Astrocyte of the spinal cord (primary cell): ENCODE results near the gene C9orf78.
"Not testable (repeated sequence)": the region's sequence is repeated elsewhere in the genome, so short reads cannot be mapped to it uniquely, and the experiment has no call there.

Experiments
- DNase-seq: peaks from one replicate; pipeline ENCODE4 v3.0.0; 2011; ENCODE audit warnings: low read depth, low spot score
- H3K4me3 ChIP-seq: 2 replicates; pipeline ENCODE4 v1.5.1; 2011; ENCODE audit warnings: low read depth, mild to moderate bottlenecking, low read length, moderate library complexity
- in situ Hi-C: cut with HindIII; loops from 2 replicates; pipeline ENCODE4 v1.10.0; 2017; ENCODE audit warnings: low sequenced_read_pairs
- TF ChIP-seq, protein P1 (sequence below): IDR thresholded peaks from 2 replicates; pipeline ENCODE4 v1.5.1; 2012; ENCODE audit warnings: low read depth, mild to moderate bottlenecking, low read length, inconsistent platforms

The C9orf78 gene

DNA sequence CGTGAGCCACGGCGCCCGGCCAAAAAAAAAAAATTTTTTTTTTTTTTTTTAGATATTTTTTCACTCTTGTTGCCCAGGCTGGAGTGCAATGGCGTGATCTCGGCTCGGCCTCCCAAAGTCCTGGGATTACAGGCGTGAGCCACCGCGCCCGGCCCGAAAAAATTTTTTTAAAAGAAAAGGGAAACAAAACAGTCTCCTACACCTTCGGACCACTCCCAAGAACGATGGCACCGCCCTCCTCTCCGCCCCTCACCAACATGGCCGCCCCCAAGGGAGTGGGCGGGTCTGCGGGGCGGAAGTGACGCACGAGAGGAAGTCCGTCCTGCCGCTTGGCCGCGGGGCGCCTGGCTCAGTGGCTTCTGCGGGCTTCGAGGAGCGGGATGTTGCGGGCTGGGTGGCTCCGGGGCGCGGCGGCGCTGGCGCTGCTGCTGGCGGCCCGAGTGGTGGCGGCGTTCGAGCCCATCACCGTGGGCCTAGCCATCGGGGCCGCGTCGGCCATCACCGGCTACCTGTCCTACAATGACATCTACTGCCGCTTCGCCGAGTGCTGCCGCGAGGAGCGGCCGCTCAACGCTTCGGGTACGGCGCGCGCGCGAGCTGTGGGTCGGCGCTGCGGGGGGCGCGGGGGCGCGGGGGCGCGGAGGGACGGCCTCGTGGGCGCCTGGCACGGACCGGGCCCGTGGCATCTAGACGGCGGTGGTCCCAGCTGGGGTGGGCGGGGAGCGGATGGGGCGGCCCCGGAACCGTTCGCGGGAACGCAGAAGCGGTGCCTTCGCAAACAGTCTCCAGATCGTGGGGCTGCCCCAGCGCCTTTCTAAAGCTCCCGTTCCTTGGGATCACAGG is 32.0 kb downstream of the C9orf78 start, which contains the start of gene TOR1B:
TSS of gene TOR1B (plus strand) at position 352 of the 843 bp plus-strand sequence. CDS start at position 381, 29 bp downstream.
- DNase-seq, result peak; percentile 94
- TF ChIP-seq, protein P1, sequence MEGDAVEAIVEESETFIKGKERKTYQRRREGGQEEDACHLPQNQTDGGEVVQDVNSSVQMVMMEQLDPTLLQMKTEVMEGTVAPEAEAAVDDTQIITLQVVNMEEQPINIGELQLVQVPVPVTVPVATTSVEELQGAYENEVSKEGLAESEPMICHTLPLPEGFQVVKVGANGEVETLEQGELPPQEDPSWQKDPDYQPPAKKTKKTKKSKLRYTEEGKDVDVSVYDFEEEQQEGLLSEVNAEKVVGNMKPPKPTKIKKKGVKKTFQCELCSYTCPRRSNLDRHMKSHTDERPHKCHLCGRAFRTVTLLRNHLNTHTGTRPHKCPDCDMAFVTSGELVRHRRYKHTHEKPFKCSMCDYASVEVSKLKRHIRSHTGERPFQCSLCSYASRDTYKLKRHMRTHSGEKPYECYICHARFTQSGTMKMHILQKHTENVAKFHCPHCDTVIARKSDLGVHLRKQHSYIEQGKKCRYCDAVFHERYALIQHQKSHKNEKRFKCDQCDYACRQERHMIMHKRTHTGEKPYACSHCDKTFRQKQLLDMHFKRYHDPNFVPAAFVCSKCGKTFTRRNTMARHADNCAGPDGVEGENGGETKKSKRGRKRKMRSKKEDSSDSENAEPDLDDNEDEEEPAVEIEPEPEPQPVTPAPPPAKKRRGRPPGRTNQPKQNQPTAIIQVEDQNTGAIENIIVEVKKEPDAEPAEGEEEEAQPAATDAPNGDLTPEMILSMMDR, result no peak
- in situ Hi-C loops, result no loop called here
- H3K4me3 ChIP-seq, result peak within 1 kb of the TSS; percentile 67

DNA sequence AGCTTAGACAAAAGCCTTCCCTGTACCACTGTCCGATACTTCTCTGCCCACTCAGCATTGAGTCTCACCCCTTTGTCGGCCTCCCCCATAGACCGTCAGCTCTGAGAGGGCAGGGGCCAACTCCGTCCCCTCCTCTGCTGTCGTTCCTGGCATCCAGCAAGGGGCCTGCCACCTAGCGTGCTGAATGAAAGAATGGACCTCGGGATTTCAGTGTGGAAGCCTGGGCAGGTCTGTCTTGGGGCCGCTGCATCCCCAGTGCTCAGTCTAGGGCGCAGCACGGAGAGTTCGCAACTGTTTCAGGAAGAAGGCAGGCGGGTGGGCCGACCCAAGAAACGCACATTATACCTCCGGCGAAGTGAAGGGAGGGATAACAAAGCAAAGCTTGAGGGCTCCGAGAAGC is 33.6 kb downstream of the C9orf78 start:
- in situ Hi-C loops, result no loop called here
- no peak for DNase-seq
- TF ChIP-seq, protein P1, result no peak
- no peak overlapping the region for H3K4me3 ChIP-seq

DNA sequence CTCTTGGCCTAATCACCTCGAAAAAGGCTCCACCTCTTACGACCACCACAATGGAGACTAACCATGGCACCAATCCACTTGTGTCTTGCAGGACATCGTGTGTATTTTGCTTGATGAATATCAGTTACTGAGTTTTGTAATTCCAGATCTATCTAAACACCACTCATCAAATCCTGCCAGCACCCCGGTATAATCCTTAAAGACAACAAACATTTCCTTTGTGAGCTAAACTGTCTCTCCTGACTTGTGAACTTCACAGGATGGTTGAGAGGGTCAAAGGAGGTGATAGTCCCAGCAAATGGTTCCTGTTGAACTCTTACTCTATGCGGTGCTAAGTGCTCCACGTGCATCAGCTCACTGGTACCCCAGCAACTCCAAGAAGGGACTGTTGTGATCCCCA is 36.1 kb downstream of the C9orf78 start:
- TF ChIP-seq, protein P1, result no peak
- in situ Hi-C loops, result no loop called here
- H3K4me3 ChIP-seq, result no peak overlapping the region
- no peak for DNase-seq

DNA sequence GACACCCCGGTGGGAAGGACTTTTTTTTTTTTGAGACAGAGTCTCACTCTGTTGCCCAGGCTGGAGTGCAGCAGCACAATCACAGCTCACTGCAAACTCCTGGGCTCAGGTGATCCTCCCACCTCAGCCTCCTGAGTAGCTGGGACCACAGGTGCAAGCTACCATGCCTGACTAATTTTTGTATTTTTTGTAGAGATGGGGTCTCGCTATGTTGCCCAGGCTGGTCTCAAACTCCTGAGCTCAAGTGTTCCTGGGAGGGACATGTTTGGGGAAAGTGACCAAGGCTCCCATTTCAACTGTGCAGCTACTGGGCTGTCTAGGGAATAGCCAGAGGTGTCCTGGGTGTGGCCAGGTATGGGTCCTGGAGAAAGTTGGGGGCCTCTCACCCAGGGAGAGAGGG is 39.0 kb downstream of the C9orf78 start:
- DNase-seq, in situ Hi-C loops, H3K4me3 ChIP-seq: not testable (repeated sequence)

DNA sequence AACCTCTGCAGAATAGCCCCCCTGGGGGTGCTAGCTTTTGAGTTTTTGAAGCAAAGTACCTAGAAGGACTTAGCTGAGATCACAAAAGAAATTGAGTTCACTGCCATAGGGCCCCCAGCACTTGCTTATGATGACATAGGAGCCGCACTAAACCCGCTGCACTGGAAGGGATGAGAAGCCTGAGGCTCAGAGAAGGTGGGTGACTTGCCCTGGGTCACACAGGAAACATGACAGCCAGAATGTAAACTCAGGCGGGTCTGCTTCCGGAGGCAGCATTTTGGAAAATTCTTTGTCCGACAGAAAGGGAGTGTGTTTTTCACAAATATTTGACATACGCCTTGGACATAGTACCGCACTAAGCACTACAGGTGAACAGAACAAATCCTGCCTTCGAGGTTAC is 40.5 kb downstream of the C9orf78 start:
- in situ Hi-C loops, result no loop called here
- TF ChIP-seq, protein P1, result no peak
- no peak overlapping the region for H3K4me3 ChIP-seq
- no peak for DNase-seq

DNA sequence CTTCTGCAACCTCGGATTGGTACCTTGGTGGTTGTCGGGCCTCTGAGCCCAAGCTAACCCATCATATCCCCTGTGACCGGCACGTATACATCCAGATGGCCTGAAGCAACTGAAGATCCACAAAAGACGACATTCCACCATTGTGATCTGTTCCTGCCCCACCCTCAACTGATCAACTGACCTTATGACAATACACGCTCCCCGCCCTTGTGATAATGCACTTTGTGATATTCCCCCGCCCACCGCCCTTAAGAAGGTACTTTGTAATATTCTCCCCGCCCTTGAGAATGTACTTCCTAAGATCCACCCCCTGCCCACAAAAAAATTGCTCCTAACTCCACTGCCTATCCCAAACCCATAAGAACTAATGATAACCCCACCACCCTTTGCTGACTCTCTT is 48.6 kb downstream of the C9orf78 start:
- TF ChIP-seq, protein P1, result no peak
- in situ Hi-C loops, result no loop called here
- no peak overlapping the region for H3K4me3 ChIP-seq
- no peak for DNase-seq

DNA sequence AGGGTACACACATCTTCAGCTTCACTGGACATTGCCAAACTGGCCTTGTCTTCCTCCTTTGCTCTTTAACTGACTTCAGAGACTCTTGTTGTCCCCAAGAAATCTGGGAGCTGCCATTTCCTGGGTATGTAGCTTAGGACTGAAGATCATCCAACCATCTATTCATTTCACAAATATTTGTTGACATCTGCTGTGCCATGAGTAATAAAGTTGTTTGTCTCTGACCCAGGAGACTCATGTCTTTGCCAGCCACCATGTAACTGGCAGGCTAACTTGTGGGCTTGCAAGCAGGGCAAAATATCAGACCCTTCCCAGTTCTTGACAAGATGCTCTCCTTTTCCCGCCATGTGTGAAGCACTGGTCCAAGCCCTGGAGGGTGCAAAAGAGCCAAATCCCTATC is 49.2 kb downstream of the C9orf78 start:
- in situ Hi-C loops, result no loop called here
- DNase-seq, result no peak
- H3K4me3 ChIP-seq, result no peak overlapping the region
- TF ChIP-seq, protein P1, result no peak

DNA sequence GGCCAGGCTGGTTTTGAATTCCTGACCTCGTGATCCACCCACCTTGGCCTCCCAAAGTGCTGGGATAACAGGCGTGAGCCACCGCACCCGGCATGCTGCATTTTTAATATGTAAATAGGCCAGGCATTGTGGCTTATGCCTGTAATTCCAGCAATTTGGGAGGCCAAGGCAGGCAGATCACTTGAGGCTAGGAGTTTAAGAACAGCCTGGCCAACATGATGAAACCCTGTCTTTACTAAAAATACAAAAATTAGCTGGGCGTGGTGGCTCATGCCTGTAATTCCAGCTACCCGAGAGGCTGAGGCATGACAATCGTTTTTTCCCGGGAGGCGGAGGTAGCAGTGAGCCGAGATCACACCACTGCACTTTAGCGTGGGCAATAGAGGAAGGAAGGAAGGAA is 50.1 kb downstream of the C9orf78 start:
- in situ Hi-C loops, H3K4me3 ChIP-seq, DNase-seq: not testable (repeated sequence)
